Esophagus squamous epithelium (tissue), 4 donors: Measurements from ENCODE around the gene PRKAR2B.

ENCODE experiments used
- POLR2A ChIP-seq, 4 donors: fragments of 450-650 bp; IDR thresholded peaks; one replicate each; pipeline ENCODE4 v1.6.1; 2017; ENCODE audit warnings: antibody characterized with exemption in 4 of 4, mild to moderate bottlenecking in 4 of 4, moderate library complexity in 3 of 4
- TF ChIP-seq, protein P1 (sequence below), 6 experiments: fragments of 450-650 bp in 4 of 6; fragments of 200-600 bp in 2 of 6; sonication (generic) in 2 of 6; IDR thresholded peaks; one replicate each; pipeline ENCODE4 v1.5.1; 2016 to 2019; ENCODE audit warnings: antibody characterized with exemption in 6 of 6, mild to moderate bottlenecking in 4 of 6, moderate library complexity in 4 of 6

DNA sequence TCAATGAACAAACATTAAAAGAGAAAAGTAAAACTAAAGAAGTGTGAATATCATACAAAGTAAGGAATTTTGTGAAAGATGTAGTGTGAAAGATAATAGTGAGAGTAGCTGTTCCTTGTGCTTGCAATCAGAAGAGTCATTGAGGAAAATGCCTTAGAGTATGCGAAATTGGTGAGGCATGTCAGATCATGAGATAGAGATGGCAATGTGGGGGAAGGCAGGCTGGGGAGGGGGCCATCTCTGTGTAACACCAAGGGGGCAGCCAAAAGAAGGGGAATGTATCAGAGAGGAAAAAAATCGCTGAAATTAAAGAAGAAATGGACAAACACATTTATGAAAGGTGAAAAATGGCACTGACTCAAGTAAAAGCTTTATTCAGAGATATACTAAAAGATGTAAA lies 19.6 kb upstream of the PRKAR2B start:
- TF ChIP-seq, protein P1, sequence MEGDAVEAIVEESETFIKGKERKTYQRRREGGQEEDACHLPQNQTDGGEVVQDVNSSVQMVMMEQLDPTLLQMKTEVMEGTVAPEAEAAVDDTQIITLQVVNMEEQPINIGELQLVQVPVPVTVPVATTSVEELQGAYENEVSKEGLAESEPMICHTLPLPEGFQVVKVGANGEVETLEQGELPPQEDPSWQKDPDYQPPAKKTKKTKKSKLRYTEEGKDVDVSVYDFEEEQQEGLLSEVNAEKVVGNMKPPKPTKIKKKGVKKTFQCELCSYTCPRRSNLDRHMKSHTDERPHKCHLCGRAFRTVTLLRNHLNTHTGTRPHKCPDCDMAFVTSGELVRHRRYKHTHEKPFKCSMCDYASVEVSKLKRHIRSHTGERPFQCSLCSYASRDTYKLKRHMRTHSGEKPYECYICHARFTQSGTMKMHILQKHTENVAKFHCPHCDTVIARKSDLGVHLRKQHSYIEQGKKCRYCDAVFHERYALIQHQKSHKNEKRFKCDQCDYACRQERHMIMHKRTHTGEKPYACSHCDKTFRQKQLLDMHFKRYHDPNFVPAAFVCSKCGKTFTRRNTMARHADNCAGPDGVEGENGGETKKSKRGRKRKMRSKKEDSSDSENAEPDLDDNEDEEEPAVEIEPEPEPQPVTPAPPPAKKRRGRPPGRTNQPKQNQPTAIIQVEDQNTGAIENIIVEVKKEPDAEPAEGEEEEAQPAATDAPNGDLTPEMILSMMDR (IDR thresholded peaks at IDR 0.05), result no peak
- TF ChIP-seq POLR2A (IDR thresholded peaks at IDR 0.05), result no peak
